Measurements from ENCODE around the gene SOD1.
"Not testable (repeated sequence)": the region's sequence is repeated elsewhere in the genome, so short reads cannot be mapped to it uniquely, and the experiment has no call there.

The SOD1 gene

GRCh38 chr21:31656199-31657095 lies 3.0 kb upstream of the SOD1 start:
- peak; percentile 57 to 71 for DNase-seq

DNA sequence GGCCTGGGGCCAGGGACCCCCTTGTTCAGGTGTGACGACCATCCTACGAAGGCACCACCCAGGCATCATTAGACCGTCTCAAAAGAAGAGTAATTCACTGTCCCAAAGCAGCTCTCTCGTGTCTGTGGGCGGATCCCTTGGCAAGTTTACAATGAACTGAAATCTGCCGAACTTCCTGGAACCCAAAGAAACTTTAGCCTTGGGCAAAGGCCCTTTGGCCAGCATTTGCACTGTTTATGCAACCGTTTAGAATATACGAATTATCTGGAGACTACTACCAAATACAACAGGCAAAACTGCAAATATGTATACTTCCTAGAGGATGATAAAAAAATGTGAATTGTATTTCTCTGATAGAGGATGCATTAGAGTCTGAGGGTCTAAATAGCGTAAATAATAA lies 1.4 kb upstream of the SOD1 start:
- DNase-seq: no peak

DNA sequence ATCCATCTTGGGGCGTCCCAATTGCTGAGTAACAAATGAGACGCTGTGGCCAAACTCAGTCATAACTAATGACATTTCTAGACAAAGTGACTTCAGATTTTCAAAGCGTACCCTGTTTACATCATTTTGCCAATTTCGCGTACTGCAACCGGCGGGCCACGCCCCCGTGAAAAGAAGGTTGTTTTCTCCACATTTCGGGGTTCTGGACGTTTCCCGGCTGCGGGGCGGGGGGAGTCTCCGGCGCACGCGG lies 282 bp upstream of the SOD1 start:
- no peak for DNase-seq

GRCh38 chr21:31660259-31660565 lies 719 bp downstream of the SOD1 start:
- no peak for DNase-seq

DNA sequence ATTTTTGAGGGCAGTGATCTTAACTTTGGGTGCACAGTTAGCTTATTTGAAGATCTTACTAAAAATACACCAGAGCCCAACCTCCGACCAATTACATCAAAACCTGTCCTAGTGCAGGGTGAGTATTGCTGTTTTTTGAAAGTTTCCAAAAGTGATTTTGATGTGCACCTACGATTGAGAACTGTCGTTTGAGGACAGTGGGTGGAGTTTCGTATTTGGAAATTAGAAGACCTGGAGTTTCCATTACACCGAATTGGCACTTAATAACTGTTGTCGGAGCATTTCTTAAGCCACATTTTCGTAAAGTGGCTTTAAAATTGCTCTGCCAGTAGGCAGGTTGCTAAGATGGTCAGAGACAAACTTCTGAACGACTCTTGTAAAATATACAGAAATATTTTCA lies 1.1 kb downstream of the SOD1 start:
- DNase-seq: no peak

DNA sequence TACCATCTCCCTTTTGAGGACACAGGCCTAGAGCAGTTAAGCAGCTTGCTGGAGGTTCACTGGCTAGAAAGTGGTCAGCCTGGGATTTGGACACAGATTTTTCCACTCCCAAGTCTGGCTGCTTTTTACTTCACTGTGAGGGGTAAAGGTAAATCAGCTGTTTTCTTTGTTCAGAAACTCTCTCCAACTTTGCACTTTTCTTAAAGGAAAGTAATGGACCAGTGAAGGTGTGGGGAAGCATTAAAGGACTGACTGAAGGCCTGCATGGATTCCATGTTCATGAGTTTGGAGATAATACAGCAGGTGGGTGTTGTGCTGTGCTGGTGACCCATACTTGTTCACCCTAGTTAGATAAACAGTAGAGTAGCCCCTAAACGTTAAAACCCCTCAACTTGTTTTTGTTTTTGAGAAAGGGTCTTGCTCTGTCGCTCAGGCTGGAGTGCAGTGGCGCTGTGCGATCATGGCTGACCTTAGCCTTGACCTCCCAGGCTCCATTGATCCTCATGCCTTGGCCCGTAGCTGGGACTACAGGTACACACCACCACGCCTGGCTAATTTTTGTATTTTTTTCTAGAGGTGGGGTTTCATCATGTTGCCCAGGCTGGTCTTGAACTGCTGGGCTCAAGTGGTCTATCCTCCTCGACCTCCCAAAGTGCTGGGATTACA lies 4.2 kb downstream of the SOD1 start:
- DNase-seq: no peak

GRCh38 chr21:31665397-31665796 lies 5.9 kb downstream of the SOD1 start:
- peak; percentile 40 to 53 for DNase-seq

DNA sequence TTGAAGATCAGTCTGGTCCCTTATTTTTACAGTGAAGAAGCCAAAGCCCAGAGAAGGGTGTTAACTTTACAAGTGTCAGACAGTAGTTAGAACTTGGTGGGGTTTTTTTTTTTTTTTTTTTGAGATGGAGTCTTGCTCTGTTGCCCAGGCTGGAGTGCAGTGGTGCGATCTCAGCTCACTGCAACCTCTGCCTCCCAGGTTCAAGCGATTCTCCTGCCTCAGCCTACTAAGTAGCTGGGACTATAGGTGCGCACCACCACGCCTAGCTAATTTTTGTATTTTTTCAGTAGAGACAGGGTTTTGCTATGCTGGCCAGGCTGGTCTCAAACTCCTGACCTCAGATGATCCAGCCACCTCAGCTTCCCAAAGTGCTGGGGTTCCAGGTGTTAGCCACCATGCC lies 6.4 kb downstream of the SOD1 start:
- DNase-seq: not testable (repeated sequence)

DNA sequence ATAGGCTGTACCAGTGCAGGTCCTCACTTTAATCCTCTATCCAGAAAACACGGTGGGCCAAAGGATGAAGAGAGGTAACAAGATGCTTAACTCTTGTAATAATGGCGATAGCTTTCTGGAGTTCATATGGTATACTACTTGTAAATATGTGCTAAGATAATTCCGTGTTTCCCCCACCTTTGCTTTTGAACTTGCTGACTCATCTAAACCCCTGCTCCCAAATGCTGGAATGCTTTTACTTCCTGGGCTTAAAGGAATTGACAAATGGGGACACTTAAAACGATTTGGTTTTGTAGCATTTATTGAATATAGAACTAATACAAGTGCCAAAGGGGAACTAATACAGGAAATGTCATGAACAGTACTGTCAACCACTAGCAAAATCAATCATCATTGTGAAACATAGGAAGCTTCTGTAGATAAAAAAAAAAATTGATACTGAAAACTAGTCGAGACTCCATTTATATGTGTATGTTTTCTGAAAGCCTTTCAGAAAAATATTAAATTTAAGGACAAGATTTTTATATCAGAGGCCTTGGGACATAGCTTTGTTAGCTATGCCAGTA lies 7.0 kb downstream of the SOD1 start:
- no peak for DNase-seq

DNA sequence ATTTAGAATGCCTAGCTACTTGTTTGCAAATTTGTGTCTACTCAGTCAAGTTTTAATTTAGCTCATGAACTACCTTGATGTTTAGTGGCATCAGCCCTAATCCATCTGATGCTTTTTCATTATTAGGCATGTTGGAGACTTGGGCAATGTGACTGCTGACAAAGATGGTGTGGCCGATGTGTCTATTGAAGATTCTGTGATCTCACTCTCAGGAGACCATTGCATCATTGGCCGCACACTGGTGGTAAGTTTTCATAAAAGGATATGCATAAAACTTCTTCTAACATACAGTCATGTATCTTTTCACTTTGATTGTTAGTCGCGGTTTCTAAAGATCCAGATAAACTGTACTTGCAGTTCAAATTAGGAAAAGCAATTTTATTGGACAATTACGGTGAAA lies 7.6 kb downstream of the SOD1 start:
- peak in 1 of 2 experiments; percentile 26 for DNase-seq

- DNase-seq: no peak
Observed at GRCh38 chr21:31667639-31668038, 8.1 kb downstream of the SOD1 start.

DNA sequence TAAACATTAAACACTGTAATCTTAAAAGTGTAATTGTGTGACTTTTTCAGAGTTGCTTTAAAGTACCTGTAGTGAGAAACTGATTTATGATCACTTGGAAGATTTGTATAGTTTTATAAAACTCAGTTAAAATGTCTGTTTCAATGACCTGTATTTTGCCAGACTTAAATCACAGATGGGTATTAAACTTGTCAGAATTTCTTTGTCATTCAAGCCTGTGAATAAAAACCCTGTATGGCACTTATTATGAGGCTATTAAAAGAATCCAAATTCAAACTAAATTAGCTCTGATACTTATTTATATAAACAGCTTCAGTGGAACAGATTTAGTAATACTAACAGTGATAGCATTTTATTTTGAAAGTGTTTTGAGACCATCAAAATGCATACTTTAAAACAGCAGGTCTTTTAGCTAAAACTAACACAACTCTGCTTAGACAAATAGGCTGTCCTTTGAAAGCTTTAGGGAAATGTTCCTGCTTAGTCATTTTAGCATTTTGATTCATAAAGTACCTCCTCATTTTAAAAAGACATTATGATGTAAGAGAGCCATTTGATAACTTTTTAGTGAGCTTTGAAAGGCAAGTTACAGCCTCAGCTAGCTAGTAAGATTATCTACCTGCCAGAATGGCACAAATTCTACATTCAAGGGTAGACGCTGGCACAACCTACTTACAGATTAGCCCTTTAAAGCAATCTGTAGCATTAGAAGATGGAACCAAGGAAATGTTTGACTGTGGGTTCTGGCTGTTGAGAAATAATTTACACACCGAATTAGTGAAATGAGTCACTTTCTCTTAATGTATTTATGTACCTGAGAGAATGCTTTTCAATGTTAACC lies 9.4 kb downstream of the SOD1 start:
- no peak for DNase-seq

GRCh38 chr21:31670070-31670469 lies 10.6 kb downstream of the SOD1 start:
- DNase-seq: no peak

GRCh38 chr21:31671146-31671716 lies 11.7 kb downstream of the SOD1 start:
- DNase-seq: no peak

DNA sequence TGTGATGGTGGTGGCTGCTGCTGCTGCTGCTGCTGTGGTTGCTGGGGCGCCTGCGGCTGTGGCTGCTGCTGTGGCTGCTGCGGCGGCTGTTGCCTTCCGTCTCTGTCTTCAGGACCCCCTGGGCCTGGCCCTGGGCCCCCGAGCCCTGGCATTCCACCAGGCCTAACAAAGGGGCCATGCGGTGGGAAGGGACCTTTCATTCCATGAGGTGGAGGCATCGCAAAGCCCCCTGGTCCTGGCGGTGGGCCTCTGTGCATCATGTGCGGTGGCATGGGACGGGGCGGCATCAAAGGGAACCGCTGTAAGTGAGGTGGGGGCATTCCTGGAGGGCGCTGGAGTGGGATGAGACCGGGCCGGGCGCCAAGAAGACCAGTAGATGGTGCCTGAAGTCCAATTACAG lies 12.4 kb downstream of the SOD1 start:
- DNase-seq: no peak

GRCh38 chr21:31673321-31673912 lies 13.9 kb downstream of the SOD1 start:
- DNase-seq: no peak

- DNase-seq: no peak
Observed at GRCh38 chr21:31675318-31675717, 15.8 kb downstream of the SOD1 start.

GRCh38 chr21:31675960-31676359 lies 16.5 kb downstream of the SOD1 start:
- no peak for DNase-seq

GRCh38 chr21:31677047-31677446 lies 17.6 kb downstream of the SOD1 start:
- DNase-seq: no peak

DNA sequence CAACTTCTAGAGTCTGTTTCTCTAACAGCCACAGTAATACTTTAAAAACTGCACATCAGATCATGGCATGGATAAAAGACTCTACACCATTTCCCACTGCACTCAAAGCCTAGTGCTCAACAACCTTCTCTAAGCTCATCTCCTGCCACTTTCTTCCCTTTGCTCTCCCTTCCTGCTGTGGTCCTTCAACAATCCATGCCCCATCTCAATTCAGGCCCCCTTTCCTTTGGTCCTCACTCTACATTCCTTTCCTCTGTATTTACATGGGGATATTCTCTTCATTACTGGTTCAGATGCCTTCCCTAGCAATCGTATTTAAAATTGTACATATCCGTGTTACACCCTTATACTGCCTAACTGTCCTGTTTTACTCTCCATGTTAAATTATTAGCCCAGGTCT lies 19.0 kb downstream of the SOD1 start:
- no peak for DNase-seq

- DNase-seq: no peak
Observed at GRCh38 chr21:31682620-31683019, 23.1 kb downstream of the SOD1 start.

DNA sequence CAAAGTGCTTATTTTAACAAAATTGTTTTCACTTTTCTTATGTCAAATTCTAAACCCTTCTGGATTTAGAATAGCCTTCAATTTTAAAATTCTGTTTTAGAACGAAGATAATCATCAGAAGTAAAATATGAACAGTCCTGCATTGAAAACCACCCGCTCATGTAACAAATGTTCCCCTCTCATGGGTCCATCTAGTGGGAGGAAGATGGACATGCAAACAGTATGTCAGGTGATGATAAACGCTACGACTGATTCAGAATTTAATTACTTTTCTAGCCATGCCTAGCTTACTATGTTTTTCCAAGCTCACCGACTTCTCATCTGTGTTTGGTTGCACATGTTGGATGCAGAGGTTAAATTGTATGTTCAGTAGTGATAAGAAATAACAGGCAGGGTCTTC lies 23.5 kb downstream of the SOD1 start:
- no peak for DNase-seq

- DNase-seq: no peak
Observed at GRCh38 chr21:31684918-31685317, 25.4 kb downstream of the SOD1 start.
